GM15510 (cell line): ENCODE results near the gene NDUFAF8.

Source experiments
- POLR2A ChIP-seq: IDR thresholded peaks from 3 replicates; pipeline ENCODE4 v1.6.1; 2011; ENCODE audit warnings: borderline replicate concordance; ENCODE audit not compliant: insufficient read length; ENCODE audit errors: extremely low read depth

Gene NDUFAF8

GRCh38 chr17:81238815-81239713 is at the start of gene NDUFAF8, which contains the start of gene TEPSIN:
Gene NDUFAF8 (plus strand): TSS chr17:81239318. CDS start chr17:81239364, 46 bp downstream.
Gene TEPSIN (minus strand): TSS chr17:81239055. CDS start chr17:81239033, 22 bp downstream.
- TF ChIP-seq POLR2A, result peak; percentile 62

- TF ChIP-seq POLR2A, result no peak
Observed at GRCh38 chr17:81189670-81190530, 49.2 kb upstream of the NDUFAF8 start.

GRCh38 chr17:81190591-81190990 is 48.5 kb upstream of the NDUFAF8 start:
- TF ChIP-seq POLR2A, result no peak

GRCh38 chr17:81191116-81191515 is 48.0 kb upstream of the NDUFAF8 start:
- no peak for TF ChIP-seq POLR2A

- no peak for TF ChIP-seq POLR2A
Observed at GRCh38 chr17:81191646-81192045, 47.5 kb upstream of the NDUFAF8 start.

GRCh38 chr17:81192386-81193050 is 46.6 kb upstream of the NDUFAF8 start:
- TF ChIP-seq POLR2A, result no peak

- TF ChIP-seq POLR2A, result no peak
Observed at GRCh38 chr17:81193051-81193410, 46.1 kb upstream of the NDUFAF8 start.

- no peak for TF ChIP-seq POLR2A
Observed at GRCh38 chr17:81193470-81194224, 45.5 kb upstream of the NDUFAF8 start.

- TF ChIP-seq POLR2A, result no peak
Observed at GRCh38 chr17:81194225-81194760, 44.8 kb upstream of the NDUFAF8 start.

GRCh38 chr17:81194941-81195901 is 43.9 kb upstream of the NDUFAF8 start:
- no peak for TF ChIP-seq POLR2A

GRCh38 chr17:81195941-81196495 is 43.1 kb upstream of the NDUFAF8 start:
- TF ChIP-seq POLR2A, result no peak
